Panc1 (cell line): ENCODE results near the gene SPATA1. TPM values are rescaled to one million over a fixed set of nuclear protein-coding genes. Genes with fewer than 3 reads are reported as not detected.

ENCODE experiments used
- ATAC-seq: fragments of 200-7000 bp; cut with Tn5 transposase; 2 replicates; pipeline ENCODE4 v1.9.1; 2020; ENCODE audit warnings: mild to moderate bottlenecking, moderate library complexity
- BruUV-seq: library from RNA; stranded (reverse); fragments of 400-500 nt; replicated peaks from 2 replicates; lab custom pipeline; 2021; lab: Mats Ljungman, UMichigan
- CTCF ChIA-PET: fragments of 300-600 bp; sonication (Branson Sonifier 250); formaldehyde crosslinking; loops from one replicate; lab custom pipeline; 2022; ENCODE audit warnings: antibody characterized with exemption; lab: Charles Lee
- POLR2A ChIA-PET: fragments of 300-600 bp; sonication (Branson Sonifier 250); formaldehyde crosslinking; loops from one replicate; lab custom pipeline; 2022; ENCODE audit warnings: antibody characterized with exemption; lab: Charles Lee
- DNase-seq: peaks from one replicate; pipeline ENCODE4 v3.0.0-alpha.2; 2010; ENCODE audit warnings: low read depth, low spot score
- H3K27ac ChIP-seq: 2 replicates; pipeline ENCODE4 v1.5.1; 2011; ENCODE audit warnings: mild to moderate bottlenecking, low read length, inconsistent platforms
- H3K27me3 ChIP-seq: fragments of 200-500 bp; sonication (Bioruptor generic); 2 replicates; pipeline ENCODE4 v1.6.0; 2014; ENCODE audit warnings: low read length, inconsistent platforms; ENCODE audit not compliant: control insufficient read depth, insufficient read depth
- H3K36me3 ChIP-seq: fragments of 200-500 bp; sonication (Bioruptor generic); 2 replicates; pipeline ENCODE4 v1.5.1; 2014; ENCODE audit warnings: inconsistent platforms, mild to moderate bottlenecking, low read length, moderate library complexity; ENCODE audit not compliant: control insufficient read depth, insufficient read depth
- H3K4me1 ChIP-seq: 2 replicates; pipeline ENCODE4 v1.5.1; 2011; ENCODE audit warnings: inconsistent platforms, mild to moderate bottlenecking, low read length, moderate library complexity; ENCODE audit not compliant: control insufficient read depth, insufficient read depth
- H3K4me3 ChIP-seq, 2 experiments: 2 replicates each; pipeline ENCODE4 v1.5.1; 2011 to 2012; ENCODE audit warnings: low read depth in 2 of 2, low read length in 2 of 2, mild to moderate bottlenecking in 2 of 2, inconsistent platforms in 1 of 2, moderate library complexity in 1 of 2
- H3K9me3 ChIP-seq: fragments of 200-500 bp; sonication (Bioruptor generic); 2 replicates; pipeline ENCODE4 v1.5.1; 2014; ENCODE audit warnings: low read depth, mild to moderate bottlenecking, inconsistent platforms, low read length, moderate library complexity; ENCODE audit not compliant: control insufficient read depth, insufficient read depth
- POLR2AphosphoS5 ChIP-seq: IDR thresholded peaks from 2 replicates; pipeline ENCODE4 v1.6.1; 2012; ENCODE audit warnings: mild to moderate bottlenecking, low read depth, low read length, moderate library complexity
- SIN3A ChIP-seq: IDR thresholded peaks from 2 replicates; pipeline ENCODE4 v1.6.1; 2012; ENCODE audit warnings: low read depth, mild to moderate bottlenecking, low read length, moderate library complexity, borderline replicate concordance; ENCODE audit not compliant: insufficient read depth
- TCF7L2 ChIP-seq: IDR thresholded peaks from 2 replicates; pipeline ENCODE4 v1.6.1; 2011; ENCODE audit warnings: mild to moderate bottlenecking, low read depth, low read length, inconsistent platforms
- in situ Hi-C: cut with HindIII; loops from 2 replicates; pipeline ENCODE4 v1.10.0; 2016; ENCODE audit warnings: low sequenced_read_pairs, low pct_unique_long_range_greater_than_20kb
- intact Hi-C: fragments of 100-400 bp; cut with micrococcal nuclease; formaldehyde crosslinking; loops from one replicate; pipeline ENCODE4 v1.10.0; 2022; ENCODE audit not compliant: unreplicated experiment
- total RNA-seq: library from RNA; stranded (reverse); gene quantifications from one replicate; pipeline ENCODE4 v1.2.1, GENCODE V29; 2021; ENCODE audit not compliant: unreplicated experiment
- TF ChIP-seq, protein P1 (sequence below), 2 experiments: IDR thresholded peaks; 2 replicates each; pipeline ENCODE4 v1.6.1; 2011 to 2012; ENCODE audit warnings: low read depth in 2 of 2, control low read depth in 1 of 2, low read length in 1 of 2, mild to moderate bottlenecking in 1 of 2, moderate library complexity in 1 of 2; ENCODE audit not compliant: insufficient read depth in 1 of 2
- TF ChIP-seq, protein P2 (sequence below): fragments of 450-650 bp; IDR thresholded peaks from 2 replicates; pipeline ENCODE4 v1.5.1; 2017; ENCODE audit warnings: mild to moderate bottlenecking

Gene SPATA1
- total RNA-seq, 1 experiment from 2014 or later: 5.0 TPM

DNA sequence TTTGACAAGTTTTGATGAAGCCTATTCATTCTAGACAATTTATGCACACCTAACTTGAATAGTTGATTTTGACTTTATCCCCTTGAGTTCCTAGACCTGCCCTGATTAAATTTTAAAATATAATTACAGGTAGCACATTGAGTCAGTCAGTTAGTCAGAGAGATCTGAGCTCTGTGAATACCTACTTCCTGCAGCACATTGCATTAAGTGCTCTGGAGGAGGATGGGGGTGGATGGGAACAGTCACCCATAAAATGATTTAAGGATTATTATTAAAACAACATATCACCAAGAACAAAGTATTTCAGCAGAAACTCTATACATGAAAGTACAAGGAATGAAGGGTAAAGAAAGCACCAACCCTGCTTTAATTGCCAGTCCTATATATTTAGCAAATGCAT is 38.9 kb upstream of the SPATA1 start:
- intact Hi-C loops: no loop called here
- H3K27ac ChIP-seq: no peak overlapping the region
- H3K27me3 ChIP-seq: no peaks in the 10 kb centered on the region; the same call in 1 of the 2 replicates
- in situ Hi-C loops: no loop called here
- ATAC-seq (no peak), DNase-seq (no peak)
- POLR2A ChIA-PET: no interaction called here
- no TSS peak for BruUV-seq
- no peaks in the 10 kb centered on the region for H3K36me3 ChIP-seq
- no peaks in the 10 kb centered on the region for H3K4me1 ChIP-seq
- H3K4me3 ChIP-seq: no peak overlapping the region
- TF ChIP-seq POLR2AphosphoS5 (no peak), SIN3A (no peak), TCF7L2 (no peak)
- TF ChIP-seq, protein P1, sequence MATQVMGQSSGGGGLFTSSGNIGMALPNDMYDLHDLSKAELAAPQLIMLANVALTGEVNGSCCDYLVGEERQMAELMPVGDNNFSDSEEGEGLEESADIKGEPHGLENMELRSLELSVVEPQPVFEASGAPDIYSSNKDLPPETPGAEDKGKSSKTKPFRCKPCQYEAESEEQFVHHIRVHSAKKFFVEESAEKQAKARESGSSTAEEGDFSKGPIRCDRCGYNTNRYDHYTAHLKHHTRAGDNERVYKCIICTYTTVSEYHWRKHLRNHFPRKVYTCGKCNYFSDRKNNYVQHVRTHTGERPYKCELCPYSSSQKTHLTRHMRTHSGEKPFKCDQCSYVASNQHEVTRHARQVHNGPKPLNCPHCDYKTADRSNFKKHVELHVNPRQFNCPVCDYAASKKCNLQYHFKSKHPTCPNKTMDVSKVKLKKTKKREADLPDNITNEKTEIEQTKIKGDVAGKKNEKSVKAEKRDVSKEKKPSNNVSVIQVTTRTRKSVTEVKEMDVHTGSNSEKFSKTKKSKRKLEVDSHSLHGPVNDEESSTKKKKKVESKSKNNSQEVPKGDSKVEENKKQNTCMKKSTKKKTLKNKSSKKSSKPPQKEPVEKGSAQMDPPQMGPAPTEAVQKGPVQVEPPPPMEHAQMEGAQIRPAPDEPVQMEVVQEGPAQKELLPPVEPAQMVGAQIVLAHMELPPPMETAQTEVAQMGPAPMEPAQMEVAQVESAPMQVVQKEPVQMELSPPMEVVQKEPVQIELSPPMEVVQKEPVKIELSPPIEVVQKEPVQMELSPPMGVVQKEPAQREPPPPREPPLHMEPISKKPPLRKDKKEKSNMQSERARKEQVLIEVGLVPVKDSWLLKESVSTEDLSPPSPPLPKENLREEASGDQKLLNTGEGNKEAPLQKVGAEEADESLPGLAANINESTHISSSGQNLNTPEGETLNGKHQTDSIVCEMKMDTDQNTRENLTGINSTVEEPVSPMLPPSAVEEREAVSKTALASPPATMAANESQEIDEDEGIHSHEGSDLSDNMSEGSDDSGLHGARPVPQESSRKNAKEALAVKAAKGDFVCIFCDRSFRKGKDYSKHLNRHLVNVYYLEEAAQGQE (IDR thresholded peaks at IDR 0.05; ENCODE audit: insufficient read depth in 1 of 2, low read depth in 2 of 2, low read length in 1 of 2): no peak
- TF ChIP-seq, protein P2, sequence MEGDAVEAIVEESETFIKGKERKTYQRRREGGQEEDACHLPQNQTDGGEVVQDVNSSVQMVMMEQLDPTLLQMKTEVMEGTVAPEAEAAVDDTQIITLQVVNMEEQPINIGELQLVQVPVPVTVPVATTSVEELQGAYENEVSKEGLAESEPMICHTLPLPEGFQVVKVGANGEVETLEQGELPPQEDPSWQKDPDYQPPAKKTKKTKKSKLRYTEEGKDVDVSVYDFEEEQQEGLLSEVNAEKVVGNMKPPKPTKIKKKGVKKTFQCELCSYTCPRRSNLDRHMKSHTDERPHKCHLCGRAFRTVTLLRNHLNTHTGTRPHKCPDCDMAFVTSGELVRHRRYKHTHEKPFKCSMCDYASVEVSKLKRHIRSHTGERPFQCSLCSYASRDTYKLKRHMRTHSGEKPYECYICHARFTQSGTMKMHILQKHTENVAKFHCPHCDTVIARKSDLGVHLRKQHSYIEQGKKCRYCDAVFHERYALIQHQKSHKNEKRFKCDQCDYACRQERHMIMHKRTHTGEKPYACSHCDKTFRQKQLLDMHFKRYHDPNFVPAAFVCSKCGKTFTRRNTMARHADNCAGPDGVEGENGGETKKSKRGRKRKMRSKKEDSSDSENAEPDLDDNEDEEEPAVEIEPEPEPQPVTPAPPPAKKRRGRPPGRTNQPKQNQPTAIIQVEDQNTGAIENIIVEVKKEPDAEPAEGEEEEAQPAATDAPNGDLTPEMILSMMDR: no peak
- CTCF ChIA-PET: no interaction called here
- H3K9me3 ChIP-seq: no peaks in the 10 kb centered on the region

DNA sequence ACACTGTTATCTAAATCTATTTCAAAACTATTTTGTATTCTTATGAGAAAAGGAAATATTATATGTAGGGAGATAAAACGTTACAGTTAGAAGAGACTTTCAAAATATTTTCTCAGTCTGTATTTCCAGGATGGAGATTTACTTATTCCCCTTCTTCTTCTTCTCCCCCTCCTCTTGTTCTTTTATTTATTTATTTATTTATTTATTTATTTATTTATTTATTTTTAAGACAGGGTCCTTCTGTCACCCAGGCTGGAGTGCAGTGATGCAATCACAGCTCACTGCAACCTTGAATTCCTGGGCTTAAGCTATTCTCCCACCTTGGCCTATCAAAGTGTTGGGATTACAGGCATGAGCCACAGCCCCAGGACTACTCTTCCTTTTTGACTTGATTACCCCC is 30.0 kb upstream of the SPATA1 start:
- no peak for DNase-seq
- TF ChIP-seq, protein P1 (IDR thresholded peaks at IDR 0.05; ENCODE audit: insufficient read depth in 1 of 2, low read depth in 2 of 2, low read length in 1 of 2): no peak
- TF ChIP-seq, protein P2: no peak
- TF ChIP-seq TCF7L2: no peak
- TF ChIP-seq SIN3A: no peak
- TF ChIP-seq POLR2AphosphoS5: no peak
- CTCF ChIA-PET: no interaction called here
- no TSS peak for BruUV-seq
- no peak for ATAC-seq
- Histone ChIP-seq H3K36me3 (no peaks in the 10 kb centered on the region; the same call in 1 of the 2 replicates), H3K27ac (no peak overlapping the region), H3K27me3 (no peaks in the 10 kb centered on the region), H3K9me3 (peaks cover 5% of the 10 kb centered on the region; the same call in 1 of the 2 replicates), H3K4me1 (peaks cover 9% of the 10 kb centered on the region), H3K4me3 (no peak overlapping the region)
- POLR2A ChIA-PET: no interaction called here
- in situ Hi-C loops: no loop called here
- intact Hi-C loops: no loop called here
